DMS153 (cell line): Measurements from ENCODE around the gene R3HDML.
"Not testable (repeated sequence)": the region's sequence is repeated elsewhere in the genome, so short reads cannot be mapped to it uniquely, and the experiment has no call there.

Source experiments
- DNase-seq: peaks from one replicate; lab custom pipeline; 2025; lab: John Stamatoyannopoulos, UW

Gene R3HDML, protein sequence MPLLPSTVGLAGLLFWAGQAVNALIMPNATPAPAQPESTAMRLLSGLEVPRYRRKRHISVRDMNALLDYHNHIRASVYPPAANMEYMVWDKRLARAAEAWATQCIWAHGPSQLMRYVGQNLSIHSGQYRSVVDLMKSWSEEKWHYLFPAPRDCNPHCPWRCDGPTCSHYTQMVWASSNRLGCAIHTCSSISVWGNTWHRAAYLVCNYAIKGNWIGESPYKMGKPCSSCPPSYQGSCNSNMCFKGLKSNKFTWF

GRCh38 chr20:44336725-44337380 is at the start of gene R3HDML:
TSS of gene R3HDML (plus strand) at chr20:44337043. CDS start at chr20:44337158, 115 bp downstream.
- no peak for DNase-seq

DNA sequence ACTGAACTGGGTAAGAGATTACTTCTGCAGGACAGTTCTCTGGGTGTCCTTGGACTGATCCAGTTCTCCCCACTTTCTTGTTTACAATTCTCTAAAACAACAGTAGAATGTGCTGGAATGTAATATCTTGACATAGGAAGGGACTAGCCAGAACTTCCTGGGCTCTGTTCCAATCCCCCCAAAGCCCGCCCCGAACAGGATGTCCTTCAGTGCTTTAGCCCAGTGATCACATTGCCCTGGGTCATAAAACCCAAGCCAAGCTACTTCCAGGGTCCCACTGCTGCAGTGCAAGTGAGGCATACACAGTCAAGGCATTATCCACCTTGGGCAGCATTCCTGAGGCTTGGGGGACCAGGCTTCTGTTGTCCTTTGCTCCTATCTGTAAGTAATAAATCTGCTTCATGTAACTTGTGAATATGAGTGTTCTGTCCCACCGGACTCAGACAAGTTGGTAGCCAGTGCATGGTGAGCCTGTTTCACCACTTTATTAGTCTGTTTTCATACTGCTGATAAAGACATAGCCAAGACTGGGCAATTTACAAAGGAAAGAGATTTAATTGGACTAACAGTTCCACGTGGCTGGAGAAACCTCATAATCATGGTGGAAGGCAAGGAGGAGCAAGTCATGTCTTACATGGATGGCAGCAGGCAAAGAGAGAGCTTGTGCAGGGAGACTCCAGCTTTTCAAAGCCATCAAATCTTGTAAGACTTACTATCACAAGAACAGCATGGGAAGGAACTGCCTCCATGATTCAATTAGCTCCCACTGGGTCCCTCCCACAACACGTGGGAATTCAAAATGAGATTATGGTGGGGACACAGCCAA is 49.4 kb upstream of the R3HDML start:
- DNase-seq, result no peak

DNA sequence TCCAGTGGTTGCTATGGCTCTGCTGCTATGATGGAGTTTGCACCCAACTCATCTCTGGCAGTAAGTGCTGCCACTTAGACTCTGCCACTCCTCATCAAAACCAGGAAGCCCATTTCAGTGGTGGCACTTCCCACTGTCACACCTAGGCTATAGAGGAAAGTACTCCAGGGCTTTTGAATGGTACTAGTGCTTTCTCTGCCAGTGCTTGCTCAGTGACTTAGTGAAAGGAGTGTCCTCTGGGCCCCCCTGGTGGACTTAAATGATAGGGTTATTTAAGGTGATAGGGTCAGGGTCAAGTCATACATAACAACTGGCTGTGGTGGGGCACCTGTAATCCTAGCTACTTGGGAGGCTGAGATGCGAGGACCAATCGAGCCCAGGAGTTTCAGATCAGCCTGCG is 48.6 kb upstream of the R3HDML start:
- no peak for DNase-seq

GRCh38 chr20:44291754-44292153 is 45.1 kb upstream of the R3HDML start:
- DNase-seq, result no peak

GRCh38 chr20:44296011-44296410 is 40.8 kb upstream of the R3HDML start:
- DNase-seq, result peak; percentile 76

- DNase-seq, result no peak
Observed at GRCh38 chr20:44297721-44298120, 39.1 kb upstream of the R3HDML start.

GRCh38 chr20:44299011-44299535 is 37.8 kb upstream of the R3HDML start:
- not testable (repeated sequence) for DNase-seq

GRCh38 chr20:44301285-44301684 is 35.6 kb upstream of the R3HDML start:
- no peak for DNase-seq

GRCh38 chr20:44302026-44302669 is 34.7 kb upstream of the R3HDML start:
- DNase-seq, result peak; percentile 51

DNA sequence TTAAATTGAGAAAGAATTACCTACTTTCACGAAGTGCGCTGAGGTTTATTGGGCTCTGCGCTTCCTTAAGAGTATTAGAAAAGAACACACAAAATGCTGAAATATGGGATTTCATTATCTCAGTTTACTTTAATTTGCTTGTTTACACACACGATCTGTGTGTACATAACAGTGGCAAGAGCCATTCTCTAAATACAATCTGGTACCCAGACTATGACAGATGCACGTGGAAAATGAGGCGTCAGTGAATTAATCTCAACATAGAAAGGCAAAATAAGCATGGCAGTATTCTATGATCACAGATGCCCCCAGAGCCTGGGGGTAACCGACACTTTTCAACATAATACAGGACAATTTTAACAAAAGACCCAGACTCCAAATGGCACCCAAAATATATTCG is 34.1 kb upstream of the R3HDML start:
- DNase-seq, result no peak

GRCh38 chr20:44304383-44304782 is 32.5 kb upstream of the R3HDML start:
- DNase-seq, result no peak

- no peak for DNase-seq
Observed at GRCh38 chr20:44306927-44307326, 29.9 kb upstream of the R3HDML start.

- no peak for DNase-seq
Observed at GRCh38 chr20:44309763-44310663, 26.8 kb upstream of the R3HDML start.

DNA sequence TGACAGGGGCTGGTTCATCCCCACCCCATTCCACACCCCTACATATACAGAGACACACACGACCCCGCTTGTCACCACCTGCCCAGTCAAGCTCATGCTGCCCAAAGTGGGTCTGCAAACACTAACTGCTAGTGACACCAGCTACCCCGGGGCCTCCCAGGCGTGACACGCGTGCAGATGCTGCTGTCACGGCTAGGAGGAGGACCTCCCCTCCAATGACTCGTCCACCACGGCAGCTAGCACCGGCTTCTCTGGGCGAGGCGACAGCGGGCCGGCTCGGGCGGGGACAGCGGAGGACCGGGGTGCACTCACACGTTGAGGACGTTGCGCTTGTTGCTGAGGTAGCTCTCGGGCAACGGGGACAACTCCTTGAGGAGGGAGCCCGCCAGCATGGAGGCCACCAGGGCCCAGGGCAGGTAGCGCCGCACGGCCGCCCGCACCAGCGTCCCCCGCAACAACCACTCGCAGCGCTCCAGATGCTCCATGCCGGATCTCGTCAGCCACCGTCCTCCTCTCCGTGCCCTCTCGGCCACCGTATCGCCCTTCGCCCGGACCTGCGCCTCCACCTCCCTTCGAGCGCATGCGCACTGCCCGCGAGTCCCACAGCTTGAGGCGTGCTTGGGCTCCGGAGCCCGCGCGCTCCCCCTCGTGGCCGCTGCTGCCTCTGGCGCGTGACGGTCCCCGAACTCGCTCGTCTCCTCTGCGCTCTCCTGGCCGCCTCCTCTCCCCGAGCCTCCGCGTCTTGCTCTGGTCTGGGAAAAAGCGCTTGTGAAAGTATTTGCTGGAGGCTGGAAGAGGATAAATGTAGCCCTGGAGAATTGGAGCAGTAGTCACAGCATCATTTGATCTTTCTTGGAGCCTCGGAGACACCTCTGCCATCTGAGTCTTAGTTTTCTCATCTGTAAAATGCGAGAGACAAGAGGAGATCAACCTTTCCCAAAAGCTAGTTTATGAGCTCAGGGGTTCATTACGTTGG is 25.9 kb upstream of the R3HDML start, which contains the start of gene FITM2:
Gene FITM2 (minus strand): TSS at position 539 of the 976 bp plus-strand sequence. CDS start 54 bp downstream, at position 485.
- peak; percentile 89 for DNase-seq

DNA sequence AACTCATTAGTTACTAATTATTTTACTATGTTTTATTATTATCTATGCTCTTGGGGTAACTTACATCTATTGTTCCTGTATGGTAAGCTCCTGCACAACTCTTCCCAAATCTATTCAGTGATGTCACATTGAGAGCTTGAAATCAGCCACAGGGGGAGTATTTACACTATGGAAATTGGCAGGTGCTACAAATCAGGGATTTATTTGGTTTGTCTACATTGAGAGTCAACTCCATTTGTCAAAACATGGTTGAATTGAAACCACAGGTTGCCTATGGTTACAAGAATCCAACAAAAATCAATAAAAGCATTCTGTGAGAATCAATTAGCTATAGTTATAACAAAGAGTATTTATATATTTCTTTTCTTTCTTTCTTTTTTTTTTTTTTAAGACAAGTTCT is 22.0 kb upstream of the R3HDML start:
- DNase-seq, result no peak

DNA sequence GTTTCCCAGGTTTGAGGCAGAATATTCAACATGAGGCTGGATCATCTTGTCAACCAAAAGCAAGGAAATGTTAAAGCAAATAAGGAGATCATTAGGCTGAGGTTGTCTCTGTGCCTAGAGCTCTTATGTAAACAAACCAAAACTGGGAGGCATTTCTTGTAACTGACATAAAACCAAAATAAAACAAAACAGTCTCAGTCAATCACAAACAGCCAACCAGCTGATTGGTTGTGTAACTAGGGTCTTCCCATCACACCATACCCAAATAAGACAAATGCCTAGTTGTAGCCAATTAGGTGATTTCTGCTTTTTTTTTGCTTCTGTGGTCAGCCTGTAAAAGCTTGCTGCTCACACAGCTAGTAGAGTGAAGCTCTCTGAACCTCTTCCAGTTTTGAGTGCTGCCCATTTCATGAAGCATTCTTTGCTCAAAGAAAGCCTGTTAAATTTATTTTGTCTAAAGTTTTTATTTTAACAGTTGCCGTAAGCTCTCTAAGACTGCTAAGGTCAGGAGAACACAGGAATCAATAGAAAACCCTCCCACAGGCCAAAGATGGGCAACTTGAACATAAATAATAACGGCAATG is 16.9 kb upstream of the R3HDML start:
- no peak for DNase-seq

GRCh38 chr20:44324343-44324742 is 12.5 kb upstream of the R3HDML start:
- no peak for DNase-seq

- DNase-seq, result no peak
Observed at GRCh38 chr20:44326391-44327159, 10.3 kb upstream of the R3HDML start.

GRCh38 chr20:44327748-44328147 is 9.1 kb upstream of the R3HDML start:
- not testable (repeated sequence) for DNase-seq
